NCI-H187 (cell line): ENCODE measurements around the gene SDK1.

Experiments
- DNase-seq, 2 experiments: peaks; one replicate each; lab custom pipeline; 2025; lab: John Stamatoyannopoulos, UW

SDK1 gene

DNA sequence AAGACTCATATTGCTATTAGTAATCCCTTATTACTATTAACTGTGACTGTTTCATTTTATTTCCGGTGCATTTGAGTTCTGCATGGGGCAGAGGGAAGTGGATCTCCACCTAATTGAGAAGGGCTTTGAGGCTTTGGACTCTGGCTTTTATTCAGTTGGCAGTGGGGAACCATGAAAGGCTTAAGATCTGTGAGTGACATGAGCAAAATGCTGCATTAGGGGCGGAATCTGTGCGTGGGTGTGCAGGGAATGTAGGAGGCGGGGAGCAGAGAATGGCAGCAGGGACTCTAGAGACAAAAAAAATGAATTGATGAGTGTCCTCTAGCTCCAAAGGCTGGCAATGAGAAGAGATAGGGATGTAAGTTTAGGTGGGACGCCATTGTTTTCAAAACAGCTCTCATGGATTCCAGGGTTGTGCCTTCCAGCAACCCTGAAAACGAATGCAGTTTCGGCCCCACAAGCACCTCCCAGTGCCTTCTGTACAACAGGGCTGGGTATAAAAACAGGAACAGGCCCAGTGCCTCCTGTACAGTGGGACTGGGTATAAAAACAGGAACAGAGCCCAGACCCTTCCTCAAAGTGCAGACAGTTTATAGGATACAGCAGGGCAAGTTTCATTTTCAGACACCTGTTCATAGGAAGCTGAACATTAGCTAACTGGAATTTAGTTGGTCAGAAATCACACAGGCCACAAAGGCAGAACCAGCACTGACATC is 717.7 kb downstream of the SDK1 start:
- DNase-seq: no peak

DNA sequence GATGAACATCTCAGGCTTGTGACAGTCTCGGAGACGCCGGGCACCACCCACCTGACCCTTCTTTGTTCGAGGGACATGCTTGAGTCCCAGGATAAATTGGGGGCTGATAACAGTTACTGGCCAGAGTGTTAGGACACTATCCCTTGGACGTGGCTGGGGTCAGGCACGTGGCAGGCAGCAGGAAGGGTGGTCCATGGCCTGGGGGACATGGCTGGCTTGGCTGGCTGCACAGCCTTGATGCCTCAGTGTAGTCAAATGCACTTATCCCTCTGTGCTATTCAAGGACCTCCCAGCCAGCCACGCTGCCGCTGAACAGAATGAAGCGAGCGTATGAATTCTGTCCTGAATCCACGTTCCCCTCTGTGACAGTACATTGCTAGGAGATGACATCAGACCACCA is 719.0 kb downstream of the SDK1 start:
- no peak for DNase-seq

DNA sequence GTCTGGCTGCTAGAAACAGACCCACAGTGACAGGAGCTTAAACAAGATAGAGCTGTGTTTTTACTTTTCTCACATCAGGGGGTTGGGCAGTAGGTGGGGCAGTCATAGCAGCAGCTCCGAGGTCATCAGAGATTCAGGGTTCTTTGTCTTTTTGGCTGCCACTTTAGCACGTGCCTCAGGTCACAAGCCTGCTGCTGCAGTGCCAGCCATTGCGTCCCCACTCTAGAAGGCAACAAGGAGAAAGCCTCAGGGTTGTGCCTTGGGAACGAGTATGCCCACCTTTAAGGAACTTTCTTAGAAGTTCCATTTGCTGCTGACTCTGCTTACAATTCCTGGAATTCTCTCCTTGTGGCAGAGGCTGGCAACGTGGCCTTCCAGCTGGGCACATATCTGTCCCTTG is 720.4 kb downstream of the SDK1 start:
- no peak for DNase-seq

DNA sequence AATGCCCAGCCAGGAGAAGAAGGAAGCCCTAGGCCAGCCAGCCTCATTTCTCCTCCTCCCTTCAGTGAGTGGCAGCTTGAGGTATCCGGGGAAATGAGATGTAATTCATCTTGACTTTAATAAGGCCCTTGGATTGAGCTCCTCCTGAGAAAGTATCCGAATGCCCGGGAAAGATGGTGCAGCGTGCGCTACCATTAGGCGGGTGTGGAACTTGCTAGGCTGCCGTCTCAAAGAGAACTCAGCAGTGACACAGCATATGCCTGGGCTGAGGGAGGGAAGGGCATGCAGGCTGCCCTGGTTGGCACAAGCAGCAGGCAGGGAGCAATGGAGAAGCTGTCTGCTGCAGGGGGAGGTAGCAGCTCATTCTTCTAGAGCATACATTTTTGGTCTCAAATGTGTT is 721.2 kb downstream of the SDK1 start:
- DNase-seq: no peak

DNA sequence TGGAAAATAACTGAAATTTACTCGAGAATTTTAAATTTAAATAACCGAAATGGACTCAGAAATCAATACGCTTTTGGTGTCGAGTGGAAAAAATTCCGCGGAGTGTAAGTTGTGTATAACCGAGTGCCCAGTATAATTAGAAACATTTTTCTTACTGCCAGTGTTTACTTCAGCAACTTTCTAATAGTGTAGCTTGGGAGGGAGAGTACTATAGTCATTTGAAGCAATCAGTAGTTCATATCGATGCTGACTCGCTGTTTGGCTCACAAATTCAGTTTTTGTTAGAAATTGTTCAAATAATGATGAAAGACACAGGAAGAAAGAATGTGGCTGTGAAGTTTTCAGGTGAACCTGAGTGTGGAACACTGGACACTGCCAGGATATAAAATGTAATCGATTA is 722.5 kb downstream of the SDK1 start:
- no peak for DNase-seq

DNA sequence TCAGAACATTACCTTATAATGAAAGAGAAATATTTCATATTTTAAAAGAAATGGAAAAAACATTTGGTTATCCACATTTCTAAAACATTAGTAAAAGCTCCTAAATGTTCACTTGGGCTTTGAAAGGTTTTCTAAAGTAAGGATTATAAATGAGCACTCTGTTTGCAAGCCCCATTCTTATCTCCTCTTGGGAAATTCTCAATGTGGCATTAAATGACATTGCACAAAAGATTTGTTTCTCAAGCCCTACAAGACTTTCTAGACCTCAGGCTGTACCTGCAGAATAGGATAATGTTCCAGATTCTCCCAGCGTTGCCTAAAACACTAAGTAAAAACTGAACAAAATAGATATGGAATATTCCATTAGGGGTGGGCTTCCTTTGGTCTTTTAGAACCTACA is 723.1 kb downstream of the SDK1 start:
- no peak for DNase-seq

DNA sequence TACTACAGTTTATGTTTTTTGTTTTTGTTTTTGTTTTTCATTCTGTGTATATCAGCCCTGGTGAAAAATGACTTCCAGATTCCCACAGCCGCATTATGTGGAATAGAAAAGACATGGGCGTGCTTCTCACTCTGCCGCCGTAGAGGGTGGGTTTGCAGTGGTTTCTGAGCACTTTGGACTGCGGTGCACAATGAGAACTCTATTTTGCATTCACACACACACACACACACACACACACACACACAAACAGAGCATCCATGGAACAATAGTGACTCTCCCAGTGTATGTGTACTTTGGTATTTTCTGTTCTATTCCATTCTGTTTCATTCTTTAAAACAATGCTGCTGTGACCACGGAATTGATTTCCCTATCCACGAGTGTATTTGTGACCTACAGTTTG is 723.8 kb downstream of the SDK1 start:
- DNase-seq: no peak

DNA sequence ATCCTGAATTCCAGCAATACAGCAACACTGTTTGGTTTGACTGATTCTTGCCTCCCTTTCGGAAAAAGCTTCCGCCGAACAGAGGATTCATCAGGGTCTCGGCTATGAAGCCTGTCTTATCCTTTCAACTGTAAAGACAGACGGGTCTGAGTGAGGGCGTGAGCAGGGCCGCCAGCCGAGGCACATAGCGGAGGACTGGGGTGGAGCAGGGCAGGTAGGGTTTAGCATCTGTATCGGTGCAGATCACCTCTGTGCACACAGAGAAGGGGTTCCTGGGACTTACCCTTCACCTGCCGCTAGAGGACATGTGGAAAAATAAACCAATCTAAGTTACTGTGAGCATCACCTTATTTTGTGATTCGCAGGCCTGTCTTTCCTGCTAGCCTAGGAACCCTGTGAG is 724.2 kb downstream of the SDK1 start:
- no peak for DNase-seq

DNA sequence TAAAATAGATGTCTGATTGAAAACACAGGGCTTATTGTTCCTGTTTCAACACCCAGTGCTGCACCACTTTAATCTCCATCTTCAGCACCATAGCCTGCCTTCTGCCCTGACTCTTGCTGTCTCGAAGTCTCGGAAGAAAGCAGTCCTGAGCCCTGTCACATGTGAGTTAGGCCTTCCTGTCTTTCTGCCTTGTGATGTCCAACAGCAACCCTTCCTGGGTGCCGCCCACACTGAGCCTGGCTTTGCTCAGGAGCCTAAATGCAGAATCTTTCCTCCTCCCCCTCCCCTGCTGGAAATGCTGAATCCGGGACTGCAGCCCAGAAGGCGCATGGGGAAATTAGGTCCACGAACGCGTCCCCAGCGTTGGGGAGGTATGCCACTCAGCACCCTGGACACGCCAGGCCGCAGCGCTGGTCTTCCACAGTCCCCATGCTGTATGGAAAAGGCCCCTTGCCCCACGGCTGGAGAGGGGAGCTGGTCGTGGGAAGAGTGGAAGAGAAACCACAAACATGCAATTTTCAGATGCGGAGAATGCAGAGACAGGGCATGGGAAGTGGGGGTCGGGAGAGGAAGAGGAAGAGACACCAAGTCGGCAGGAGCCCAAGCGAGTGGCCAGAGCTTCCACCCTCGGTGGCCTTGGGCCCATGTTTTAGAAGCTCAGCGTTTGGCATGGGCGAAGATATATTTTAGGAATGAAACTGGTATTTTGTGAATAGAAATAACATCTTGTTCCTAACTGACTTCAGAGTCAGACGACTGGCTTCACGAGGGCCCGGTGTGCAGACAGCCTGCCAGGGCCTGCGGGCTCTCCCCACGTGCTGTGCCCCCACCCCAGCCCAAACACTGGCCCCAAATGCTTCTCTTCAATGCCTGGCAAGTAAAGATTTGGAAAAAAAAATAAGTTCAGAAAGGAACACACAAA is 724.9 kb downstream of the SDK1 start:
- no peak for DNase-seq

DNA sequence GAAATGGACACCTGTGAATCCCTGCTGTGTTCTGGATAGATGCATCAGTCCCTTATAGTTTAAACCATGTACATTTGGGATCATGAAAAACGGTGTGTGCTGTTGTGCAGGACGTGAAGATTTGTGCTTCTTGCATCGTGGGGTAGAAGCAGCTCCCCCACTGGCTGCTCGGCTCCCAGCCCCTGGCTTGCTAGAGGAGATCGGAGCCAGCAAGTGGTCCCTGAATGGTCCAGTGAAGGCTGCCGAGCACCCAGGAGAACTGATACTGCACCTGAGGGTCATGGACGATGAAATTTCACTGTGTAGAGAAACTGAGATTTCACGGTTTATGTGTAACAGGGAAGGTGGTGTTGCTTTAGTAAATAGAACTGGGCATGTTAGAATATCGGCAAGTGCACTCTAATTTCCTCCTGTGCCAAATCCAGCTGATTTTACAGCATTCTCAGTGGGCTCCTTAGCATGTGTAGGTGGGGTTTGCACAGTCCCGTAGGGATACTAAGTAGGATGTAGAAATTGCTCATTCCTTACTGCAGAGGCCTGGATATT is 726.0 kb downstream of the SDK1 start:
- DNase-seq: no peak

DNA sequence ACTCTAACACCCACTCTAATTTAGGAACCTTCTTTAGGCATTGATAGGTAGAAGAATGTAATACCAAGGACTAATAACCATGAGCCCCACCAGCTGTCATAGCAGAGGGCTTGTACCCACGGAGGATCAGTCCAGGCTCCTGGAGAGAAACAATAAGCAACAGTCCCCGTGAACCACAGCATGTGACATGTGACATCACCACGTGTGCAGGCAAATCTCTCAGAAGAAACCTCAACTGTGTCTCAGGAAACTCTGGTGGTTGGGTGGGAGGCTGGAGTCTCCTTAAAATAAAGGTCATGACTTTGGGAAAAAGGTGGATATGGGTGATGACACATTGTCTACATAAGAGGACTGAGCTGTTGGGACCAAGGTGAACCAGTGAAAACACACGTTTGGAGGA is 727.2 kb downstream of the SDK1 start:
- no peak for DNase-seq

DNA sequence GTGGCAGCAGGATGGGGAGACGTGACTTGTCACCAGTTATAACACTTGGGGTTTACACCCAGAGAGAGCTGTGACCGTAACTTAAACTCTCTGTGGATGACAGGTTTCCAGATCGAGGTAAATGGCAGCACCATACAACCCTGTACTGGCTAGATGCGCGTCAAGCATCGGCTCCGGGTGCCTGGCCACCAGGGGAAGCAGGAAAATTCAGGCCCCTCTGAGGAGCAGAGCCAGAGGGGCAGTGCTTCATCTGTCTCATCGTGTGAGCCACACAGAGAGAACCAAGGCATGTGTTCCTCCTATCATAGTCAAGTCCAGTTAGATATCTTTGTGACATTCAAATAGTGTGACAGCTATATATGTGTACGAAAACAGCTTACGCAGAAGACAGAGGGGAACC is 728.9 kb downstream of the SDK1 start:
- no peak for DNase-seq

DNA sequence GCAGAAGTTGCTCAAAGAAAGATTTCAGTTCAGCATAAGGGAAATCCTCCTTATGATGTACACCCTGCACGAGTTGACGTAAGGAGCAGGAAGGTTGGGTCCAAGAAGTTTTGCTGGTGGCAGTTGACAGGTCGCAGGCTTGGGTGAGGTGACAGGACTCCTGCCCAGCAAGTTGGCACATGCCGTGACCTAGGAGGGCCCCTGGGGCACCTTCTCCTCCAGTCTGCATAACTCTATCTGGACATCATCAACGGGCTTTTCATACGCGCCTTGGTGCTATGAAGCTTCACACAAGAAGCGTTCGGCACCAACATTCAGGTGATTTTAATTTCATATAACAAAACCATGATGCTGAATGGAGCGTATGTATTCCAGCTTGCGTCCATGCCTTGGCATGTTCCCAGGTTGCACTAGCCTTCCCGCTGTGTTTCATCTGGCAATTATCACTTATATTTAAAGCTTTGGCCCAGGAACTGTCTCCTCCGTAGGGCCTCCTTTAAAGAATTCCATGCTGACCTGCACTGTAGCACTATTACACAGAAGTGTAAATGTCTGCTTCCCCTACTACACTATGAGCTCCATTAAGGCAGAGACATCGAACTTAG is 729.4 kb downstream of the SDK1 start:
- no peak for DNase-seq

DNA sequence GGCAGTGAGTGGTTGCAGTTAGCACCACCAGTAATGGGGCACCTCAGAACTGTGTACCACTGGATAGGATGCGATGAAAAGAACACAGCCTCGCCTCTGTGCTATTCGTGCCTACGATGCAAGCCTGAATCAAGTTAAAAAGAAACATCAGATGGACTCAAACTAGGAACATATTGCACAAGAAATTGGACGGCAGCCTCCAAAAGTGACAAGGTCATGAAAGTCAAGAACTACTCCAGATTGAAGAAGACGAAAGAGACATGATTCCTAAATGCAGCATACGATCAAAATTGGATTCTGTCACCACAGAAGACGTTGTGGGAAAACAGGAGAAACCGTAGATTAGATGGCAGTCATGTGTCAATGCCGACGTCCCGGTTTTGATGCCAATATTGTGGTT is 732.9 kb downstream of the SDK1 start:
- DNase-seq: no peak

DNA sequence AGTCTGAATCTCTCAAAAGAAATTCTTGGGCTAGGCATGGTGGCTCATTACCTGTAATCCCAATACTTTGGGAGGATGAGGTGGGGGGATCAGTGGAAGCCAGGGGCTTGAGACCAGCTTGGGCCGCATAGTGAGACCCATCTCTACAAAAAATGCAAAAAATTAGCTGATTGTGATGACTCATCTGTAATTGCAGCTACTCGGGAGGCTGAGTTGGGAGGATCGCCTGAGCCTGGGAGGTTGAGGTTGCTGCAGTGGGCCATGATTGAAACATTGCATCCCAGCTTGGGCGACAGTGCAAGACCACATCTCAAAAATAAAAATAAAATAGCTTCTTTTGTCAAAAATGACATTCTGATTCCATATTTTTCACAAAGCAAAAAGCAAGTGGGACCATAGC is 736.3 kb downstream of the SDK1 start:
- DNase-seq: no peak

DNA sequence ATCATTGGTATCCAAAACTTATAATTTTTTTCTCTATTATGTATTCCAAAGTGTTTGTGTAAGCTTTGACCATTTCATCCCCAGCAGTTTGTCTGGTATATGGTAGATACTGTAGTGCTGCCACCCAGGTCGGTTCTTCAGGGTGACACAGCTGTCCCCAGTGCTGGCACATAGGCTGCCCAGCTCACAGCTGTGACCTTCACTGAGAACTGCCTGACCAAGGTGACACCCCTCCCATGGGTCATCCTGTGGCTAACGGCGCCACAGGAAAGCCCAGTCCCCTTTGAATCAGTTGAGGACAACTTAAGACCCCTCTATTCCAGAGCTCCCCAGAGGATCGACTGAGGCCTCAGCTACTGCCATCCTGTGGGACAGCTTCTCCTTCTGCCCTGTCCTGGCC is 736.8 kb downstream of the SDK1 start:
- DNase-seq: no peak

DNA sequence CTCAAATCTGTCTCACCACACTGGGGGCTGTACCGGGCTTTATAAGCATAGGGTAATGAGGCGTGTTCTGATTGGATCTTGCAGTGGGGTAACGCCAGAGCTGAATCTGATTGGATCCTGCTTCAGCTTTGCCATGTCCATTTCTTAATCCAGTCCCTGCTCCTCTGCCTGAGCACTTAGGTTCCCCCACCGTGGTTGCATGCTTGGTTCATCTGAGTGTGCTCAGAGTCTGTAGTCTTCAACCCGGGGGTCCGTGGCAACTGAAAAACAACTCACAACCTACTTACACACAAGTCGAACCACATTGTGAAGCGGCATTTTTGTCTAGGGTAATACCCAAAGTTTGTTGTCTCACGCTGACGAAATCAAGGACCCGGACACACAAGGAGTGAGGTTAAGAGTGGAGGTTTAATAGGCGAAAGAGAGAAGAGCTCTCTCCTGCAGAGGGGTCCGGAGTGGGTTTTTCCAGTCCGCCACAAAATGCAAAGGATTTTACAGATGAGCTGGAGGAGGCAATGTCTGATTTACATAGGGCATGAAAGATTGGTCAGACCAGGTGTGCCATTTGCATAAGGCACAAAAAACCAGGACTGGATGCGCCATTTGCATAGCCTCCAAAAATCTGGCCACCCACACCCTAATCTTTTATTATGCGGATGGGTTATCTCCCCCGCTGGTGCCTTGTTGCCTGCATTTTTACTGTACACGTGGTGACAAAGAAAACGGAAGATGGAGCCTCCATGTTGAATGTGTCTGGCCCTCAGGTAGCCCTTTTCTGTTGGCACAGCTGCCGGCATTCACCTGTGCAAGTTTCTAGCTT is 739.3 kb downstream of the SDK1 start:
- no peak for DNase-seq

DNA sequence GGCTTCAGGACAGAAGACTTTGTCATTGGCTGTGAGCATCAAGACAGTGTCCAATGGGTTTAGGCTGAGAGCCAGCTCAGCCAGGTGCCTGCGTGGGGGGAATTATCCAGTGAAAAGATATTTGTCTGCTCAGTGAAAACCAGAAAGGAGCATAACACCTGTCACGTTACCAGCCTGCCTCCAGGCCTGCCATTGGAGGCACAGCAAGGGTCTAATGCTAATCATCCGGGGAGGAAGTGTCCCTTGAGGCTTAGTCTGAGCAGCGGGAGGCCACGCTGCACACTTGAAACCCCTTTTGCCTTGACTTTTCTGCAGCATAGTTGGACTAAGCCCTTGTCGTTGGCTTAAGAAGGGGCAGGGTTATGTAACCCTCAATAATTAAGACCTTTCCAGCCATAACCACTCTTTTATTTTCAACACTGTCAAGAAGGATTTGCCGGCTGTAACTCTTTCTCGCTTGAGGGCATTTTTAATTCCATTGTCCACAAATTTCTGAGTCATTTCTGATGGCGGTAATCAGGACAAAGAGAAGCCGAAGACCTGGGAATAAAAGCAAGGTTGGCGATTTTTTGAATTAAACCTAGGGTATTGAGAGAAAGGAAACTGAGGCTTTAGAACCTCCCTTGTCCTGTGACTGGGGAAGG is 741.5 kb downstream of the SDK1 start:
- peak; percentile 16 to 41 for DNase-seq

DNA sequence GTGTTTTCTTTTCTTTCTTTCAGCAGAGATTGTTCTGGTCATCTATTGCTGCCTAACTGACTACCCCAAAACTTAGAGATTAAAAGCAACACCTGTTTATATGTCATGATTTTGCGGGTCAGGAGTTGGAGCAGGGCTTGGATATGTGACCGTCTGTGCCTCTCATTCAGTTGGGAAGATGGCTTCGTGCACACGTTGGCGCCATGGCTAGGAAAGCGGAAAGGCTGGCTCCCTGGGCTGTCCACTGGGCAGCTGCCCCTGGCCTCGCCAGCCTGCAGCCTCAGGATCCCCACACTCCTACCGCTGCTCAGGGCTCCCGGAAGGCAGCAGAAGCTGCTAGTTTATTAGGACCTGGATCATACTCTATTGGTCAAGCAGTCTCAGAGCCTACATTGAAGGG is 742.9 kb downstream of the SDK1 start:
- DNase-seq: no peak

DNA sequence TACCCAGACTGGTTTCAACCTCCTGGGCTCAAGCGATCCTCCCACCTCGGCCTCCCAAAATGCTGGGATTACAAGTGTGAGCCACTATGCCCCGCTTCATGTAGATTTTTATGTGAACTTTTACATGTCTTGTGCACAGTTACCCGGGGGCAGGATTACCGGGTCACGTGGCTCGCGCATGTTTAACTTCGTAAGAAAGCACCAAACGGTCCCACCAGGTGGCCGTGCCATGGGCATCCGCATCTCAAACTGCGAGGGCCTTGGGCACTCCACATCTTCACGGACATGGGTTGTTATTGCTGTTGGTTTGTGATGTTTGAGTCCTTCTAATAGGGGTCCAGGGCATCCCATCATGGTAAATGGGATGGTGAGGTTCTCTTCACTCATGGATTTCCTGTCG is 744.4 kb downstream of the SDK1 start:
- no peak for DNase-seq

DNA sequence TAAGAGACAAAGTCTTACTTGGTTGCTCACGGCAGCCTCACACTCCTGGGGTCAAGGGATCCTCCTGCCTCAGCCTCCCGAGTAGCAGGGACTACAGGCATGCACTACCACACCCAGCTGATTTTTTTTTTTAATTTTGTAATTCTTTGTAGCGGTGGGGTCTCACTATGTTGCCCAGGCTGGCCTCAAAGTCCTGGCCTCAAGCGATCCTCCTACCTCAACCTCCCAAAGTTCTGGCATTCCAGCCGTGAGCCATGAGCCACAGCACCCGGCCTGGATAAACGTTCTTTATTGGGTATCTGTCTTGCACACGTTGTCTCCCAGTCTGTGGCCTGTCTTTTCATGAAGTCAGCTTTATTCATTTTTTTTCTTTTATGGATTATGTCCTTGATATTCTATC is 744.9 kb downstream of the SDK1 start:
- DNase-seq: no peak
